GM18499 (cell line): ENCODE data around the gene AQP5.

ENCODE experiments used
- ATAC-seq: cut with Tn5 transposase; IDR thresholded peaks from one replicate; pipeline ENCODE4 v1.9.1; 2021; ENCODE audit warnings: moderate number of reproducible peaks; ENCODE audit not compliant: insufficient read depth, unreplicated experiment

AQP5 gene

GRCh38 chr12:49948866-49949845 is 12.5 kb upstream of the AQP5 start:
- no peak for ATAC-seq

- no peak for ATAC-seq
These were observed 11.8 kb upstream of the AQP5 start for GRCh38 chr12:49949866-49950265.

GRCh38 chr12:49950273-49951251 is 11.1 kb upstream of the AQP5 start, which contains the start of gene AQP2:
Gene AQP2 (plus strand): TSS chr12:49950737. CDS start chr12:49950831, 94 bp downstream.
- ATAC-seq = no peak

GRCh38 chr12:49951411-49952240 is 10.0 kb upstream of the AQP5 start:
- no peak for ATAC-seq

GRCh38 chr12:49952391-49953055 is 9.1 kb upstream of the AQP5 start:
- no peak for ATAC-seq

GRCh38 chr12:49953151-49953550 is 8.5 kb upstream of the AQP5 start:
- no peak for ATAC-seq

GRCh38 chr12:49953961-49954846 is 7.5 kb upstream of the AQP5 start:
- ATAC-seq = no peak

- no peak for ATAC-seq
These were observed 6.5 kb upstream of the AQP5 start for GRCh38 chr12:49954863-49955830.

GRCh38 chr12:49955899-49956662 is 5.6 kb upstream of the AQP5 start:
- ATAC-seq = no peak

GRCh38 chr12:49956663-49957569 is 4.8 kb upstream of the AQP5 start:
- no peak for ATAC-seq

- no peak for ATAC-seq
These were observed 4.1 kb upstream of the AQP5 start for GRCh38 chr12:49957570-49957967.

- no peak for ATAC-seq
These were observed 1.8 kb upstream of the AQP5 start for GRCh38 chr12:49959685-49960473.

- no peak for ATAC-seq
These were observed 1.1 kb upstream of the AQP5 start for GRCh38 chr12:49960474-49961110.

GRCh38 chr12:49961993-49962764 is 507 bp downstream of the AQP5 start:
- no peak for ATAC-seq
